ENCODE results near the gene TPI1. TPM values are rescaled to one million over a fixed set of nuclear protein-coding genes. Genes with fewer than 3 reads are reported as not detected.
"Not testable (repeated sequence)": the region's sequence is repeated elsewhere in the genome, so short reads cannot be mapped to it uniquely, and the experiment has no call there.

The TPI1 gene
- total RNA-seq, 1 donor from 2014 or later, result 383 TPM

- peak; percentile 100 for DNase-seq (ENCODE audit: low spot score)
Measured at GRCh38 chr12:6890789-6891645, 23.7 kb downstream of the TPI1 start.

GRCh38 chr12:6891646-6892001 is 24.3 kb downstream of the TPI1 start:
- no peak for DNase-seq (ENCODE audit: low spot score)

- not testable (repeated sequence) for DNase-seq (ENCODE audit: low spot score)
Measured at GRCh38 chr12:6892683-6893082, 25.4 kb downstream of the TPI1 start.

- DNase-seq (ENCODE audit: low spot score), result no peak
Measured at GRCh38 chr12:6894321-6894720, 27.0 kb downstream of the TPI1 start.

- no peak for DNase-seq (ENCODE audit: low spot score)
Measured at GRCh38 chr12:6896846-6897435, 29.6 kb downstream of the TPI1 start.

GRCh38 chr12:6899427-6899826 is 32.1 kb downstream of the TPI1 start:
- DNase-seq (ENCODE audit: low spot score), result no peak

GRCh38 chr12:6899837-6900519 is 32.6 kb downstream of the TPI1 start:
- DNase-seq (ENCODE audit: low spot score), result no peak

- no peak for DNase-seq (ENCODE audit: low spot score)
Measured at GRCh38 chr12:6902448-6902847, 35.1 kb downstream of the TPI1 start.

- DNase-seq (ENCODE audit: low spot score), result no peak
Measured at GRCh38 chr12:6903722-6904121, 36.4 kb downstream of the TPI1 start.

GRCh38 chr12:6904280-6905276 is 37.2 kb downstream of the TPI1 start, which contains the start of gene LRRC23:
TSS of gene LRRC23 (plus strand) at chr12:6904822. CDS start at chr12:6905634, 812 bp downstream.
- peak; percentile 98 for DNase-seq (ENCODE audit: low spot score)

- DNase-seq (ENCODE audit: low spot score), result no peak
Measured at GRCh38 chr12:6905414-6906040, 38.2 kb downstream of the TPI1 start.

- DNase-seq (ENCODE audit: low spot score), result not testable (repeated sequence)
Measured at GRCh38 chr12:6908141-6908540, 40.8 kb downstream of the TPI1 start.

GRCh38 chr12:6909421-6910145 is 42.3 kb downstream of the TPI1 start:
- DNase-seq (ENCODE audit: low spot score), result no peak

GRCh38 chr12:6912164-6912935 is 45.0 kb downstream of the TPI1 start:
- DNase-seq (ENCODE audit: low spot score), result no peak

- no peak for DNase-seq (ENCODE audit: low spot score)
Measured at GRCh38 chr12:6914246-6914946, 47.1 kb downstream of the TPI1 start, which contains the start of gene ENO2. TSS of gene ENO2 (plus strand) at chr12:6914580. CDS start at chr12:6915833, 1,253 bp downstream.

GRCh38 chr12:6914947-6915788 is 47.8 kb downstream of the TPI1 start:
- DNase-seq (ENCODE audit: low spot score), result no peak

GRCh38 chr12:6915789-6916285 is 48.5 kb downstream of the TPI1 start:
- DNase-seq (ENCODE audit: low spot score), result no peak
